ENCODE data around the gene PEAK3. TPM values are rescaled to one million over a fixed set of nuclear protein-coding genes. Genes with fewer than 3 reads are reported as not detected.

PEAK3 gene, protein sequence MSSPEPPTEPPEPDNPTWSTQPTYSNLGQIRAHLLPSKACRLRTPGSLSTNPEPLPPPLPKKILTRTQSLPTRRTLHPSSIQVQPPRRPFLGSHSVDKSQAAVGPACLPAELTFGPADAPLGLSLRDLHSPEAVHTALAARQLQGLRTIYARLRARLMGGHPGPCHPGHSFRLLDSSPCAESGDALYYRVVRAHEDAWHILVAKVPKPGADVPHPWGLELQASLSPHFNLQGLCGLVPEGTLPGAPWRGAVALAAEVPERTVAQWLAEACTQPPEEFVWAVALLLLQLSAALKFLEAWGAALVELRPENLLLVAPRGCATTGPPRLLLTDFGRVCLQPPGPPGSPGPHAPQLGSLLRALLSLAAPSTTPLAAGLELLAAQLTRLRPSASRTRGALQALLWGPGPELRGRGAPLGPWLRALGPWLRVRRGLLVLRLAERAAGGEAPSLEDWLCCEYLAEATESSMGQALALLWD
- 0.19 TPM for total RNA-seq
- long read RNA-seq: 0 reads

GRCh38 chr19:2282062-2282861 is at the start of gene PEAK3:
TSS of gene PEAK3 (minus strand) at chr19:2282175. CDS start at chr19:2280931, 1,244 bp downstream.
- peak; percentile 96 for DNase-seq (ENCODE audit: low spot score)
- intact Hi-C loops (cut with DNase I): no loop called here

DNA sequence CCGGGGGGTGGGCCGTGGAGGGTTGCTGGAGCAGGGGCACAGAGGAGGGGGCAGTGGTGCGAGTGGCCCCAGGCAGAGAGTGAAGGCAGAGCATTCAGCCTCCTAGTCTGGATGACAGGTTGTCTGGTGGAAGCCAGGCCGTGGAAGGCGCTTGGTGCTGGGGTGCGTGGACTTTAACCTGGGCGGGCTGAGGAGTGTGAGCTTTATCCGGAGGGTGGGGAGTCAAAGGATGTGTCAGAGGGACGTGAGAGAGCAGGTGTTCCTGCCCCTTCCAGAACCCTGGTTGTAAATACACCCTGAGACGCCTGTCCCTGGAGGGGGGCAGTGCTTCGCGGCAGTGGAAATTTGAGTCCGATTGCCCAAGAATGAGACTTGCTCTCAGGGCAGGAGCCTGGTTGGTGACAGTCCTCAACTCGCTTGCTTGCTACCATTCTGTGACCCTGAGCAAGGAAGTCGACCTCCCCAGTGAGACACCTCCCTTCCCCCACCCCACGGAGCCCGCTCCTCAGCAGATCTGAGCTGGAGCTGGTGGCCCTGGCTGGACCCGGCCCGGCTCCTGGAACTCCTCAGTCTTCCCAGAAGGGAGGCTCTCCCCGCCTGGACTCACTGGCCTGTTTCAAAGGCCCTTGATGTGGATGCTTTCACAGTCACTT is 48.8 kb upstream of the PEAK3 start:
- intact Hi-C loops (cut with DNase I): no loop called here
- DNase-seq (ENCODE audit: low spot score): no peak

DNA sequence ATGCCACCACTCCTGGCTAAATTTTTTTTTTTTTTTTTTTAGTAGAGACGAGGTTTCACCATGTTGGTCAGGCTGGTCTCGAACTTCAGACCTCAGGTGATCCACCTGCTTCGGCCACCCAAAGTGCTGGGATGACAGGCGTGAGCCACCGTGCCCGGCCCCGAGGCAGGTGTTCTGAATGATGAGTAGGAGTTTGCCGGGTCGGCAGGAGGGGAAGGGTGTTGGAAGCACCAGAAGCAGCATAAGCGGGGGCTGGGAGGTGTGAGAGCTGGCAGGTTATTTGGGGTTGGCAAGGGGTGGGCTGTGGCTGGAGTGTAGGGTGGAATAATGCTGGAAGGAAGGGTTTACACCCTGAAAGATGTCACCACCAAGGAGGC is 48.3 kb upstream of the PEAK3 start:
- DNase-seq (ENCODE audit: low spot score): no peak
- intact Hi-C loops (cut with DNase I): no loop called here

DNA sequence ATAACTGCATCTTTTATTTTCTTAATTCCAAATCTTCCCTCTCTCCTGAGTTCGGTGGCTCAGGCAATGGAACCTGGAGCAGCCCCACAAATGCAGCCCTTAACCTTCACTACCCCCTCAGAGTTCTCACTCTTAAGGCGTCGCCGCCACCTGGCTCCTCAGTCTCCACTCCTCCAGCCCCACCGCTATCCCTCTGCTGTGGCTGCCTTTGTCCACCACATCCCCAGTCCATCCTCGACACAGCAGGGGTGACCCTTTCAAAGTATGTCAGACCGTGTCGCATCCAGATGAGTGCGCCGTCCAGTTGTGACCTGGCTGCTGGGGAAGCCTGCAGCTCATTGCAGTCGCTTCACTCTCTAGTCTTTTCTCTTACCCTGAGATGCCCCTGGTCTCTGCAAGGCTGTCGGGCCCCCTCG is 47.5 kb upstream of the PEAK3 start:
- DNase-seq (ENCODE audit: low spot score): no peak
- intact Hi-C loops (cut with DNase I): loop anchor here (5.0 kb wide), 1 partner anchor 167 kb away; the partner anchor contains the start of gene DOT1L

DNA sequence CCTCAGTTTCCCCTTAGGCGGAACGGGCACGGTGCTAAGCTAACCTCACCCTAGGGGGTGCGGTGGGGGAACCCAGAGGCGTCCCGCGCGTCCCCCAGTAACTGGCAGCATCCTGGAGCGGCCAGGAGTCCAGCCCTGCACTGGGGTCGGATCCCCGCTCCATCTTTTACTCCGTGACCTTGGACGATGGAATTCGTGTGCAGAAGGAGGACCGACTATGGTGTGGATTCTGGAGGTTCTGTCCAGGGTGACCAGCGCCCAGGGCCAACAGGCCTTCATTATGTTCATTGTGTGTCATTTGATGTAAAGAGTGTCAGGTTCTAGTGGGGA is 47.1 kb upstream of the PEAK3 start:
- no peak for DNase-seq (ENCODE audit: low spot score)
- intact Hi-C loops (cut with DNase I): loop anchor here (5.0 kb wide), 1 partner anchor 167 kb away; the partner anchor contains the start of gene DOT1L

- DNase-seq (ENCODE audit: low spot score): peak; percentile 95
- intact Hi-C loops (cut with DNase I): loop anchor here (5.0 kb wide), 1 partner anchor 166 kb away; the partner anchor contains the start of gene DOT1L
Measured at GRCh38 chr19:2328401-2329148, 46.6 kb upstream of the PEAK3 start, which contains the start of the genes LSM7 and SPPL2B. TSS of gene LSM7 (minus strand) at chr19:2328586. CDS start at chr19:2328566, 20 bp downstream. TSS of gene SPPL2B (plus strand) at chr19:2328684. CDS start at chr19:2328710, 26 bp downstream.

GRCh38 chr19:2327773-2328400 is 45.9 kb upstream of the PEAK3 start:
- intact Hi-C loops (cut with DNase I): loop anchor here (5.0 kb wide), 1 partner anchor 166 kb away; the partner anchor contains the start of gene DOT1L
- no peak for DNase-seq (ENCODE audit: low spot score)

- no peak for DNase-seq (ENCODE audit: low spot score)
- intact Hi-C loops (cut with DNase I): loop anchor here (5.0 kb wide), 1 partner anchor 165 kb away; the partner anchor contains the start of gene DOT1L
Measured at GRCh38 chr19:2326699-2327360, 44.9 kb upstream of the PEAK3 start.

- intact Hi-C loops (cut with DNase I): loop anchor here (5.0 kb wide), 1 partner anchor 163 kb away; the partner anchor contains the start of gene DOT1L
Measured at GRCh38 chr19:2325281-2326046, 43.5 kb upstream of the PEAK3 start.

GRCh38 chr19:2324220-2324948 is 42.4 kb upstream of the PEAK3 start:
- intact Hi-C loops (cut with DNase I): no loop called here
- DNase-seq (ENCODE audit: low spot score): no peak

More at GRCh38 chr19:2325281-2326046, 43.5 kb upstream of the PEAK3 start:
- no peak for DNase-seq (ENCODE audit: low spot score)

GRCh38 chr19:2323707-2324106 is 41.7 kb upstream of the PEAK3 start:
- no peak for DNase-seq (ENCODE audit: low spot score)
- intact Hi-C loops (cut with DNase I): no loop called here

DNA sequence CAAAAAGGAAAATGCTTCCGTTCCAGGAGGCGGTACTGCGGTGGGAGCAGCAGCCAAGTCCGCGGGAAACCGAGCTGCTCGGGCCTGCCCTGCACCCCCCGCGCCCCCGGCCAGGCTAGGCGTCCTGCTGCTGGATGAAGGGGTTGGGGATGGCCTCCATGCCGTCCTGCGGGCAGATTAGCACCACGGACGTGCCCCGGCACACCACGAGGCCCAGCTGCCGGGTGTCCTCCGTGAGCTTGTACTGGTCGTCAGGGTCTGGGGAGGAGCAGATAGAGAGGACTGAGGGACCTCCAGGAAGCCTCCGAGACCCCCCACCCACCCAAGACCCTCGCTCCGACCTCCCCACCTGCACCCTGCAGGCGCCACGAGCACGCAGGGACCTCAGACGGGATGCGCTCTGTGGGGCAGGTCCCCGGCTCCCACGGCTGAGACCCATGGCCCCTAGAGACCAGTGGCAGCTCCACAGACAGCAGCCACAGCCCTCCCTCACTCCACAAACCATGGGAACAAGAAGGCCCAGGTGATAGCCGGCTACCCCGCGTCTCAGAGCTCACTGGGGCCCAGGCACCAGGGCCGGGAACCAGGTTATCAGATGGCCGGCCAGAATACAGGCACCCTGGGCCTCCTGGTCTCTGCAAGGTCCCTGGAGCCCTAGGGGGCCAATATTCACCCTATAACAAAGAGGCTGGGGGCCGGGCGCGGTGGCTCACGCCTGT is 39.7 kb upstream of the PEAK3 start:
- DNase-seq (ENCODE audit: low spot score): no peak
- intact Hi-C loops (cut with DNase I): no loop called here

GRCh38 chr19:2320939-2321338 is 39.0 kb upstream of the PEAK3 start:
- intact Hi-C loops (cut with DNase I): no loop called here
- no peak for DNase-seq (ENCODE audit: low spot score)

- intact Hi-C loops (cut with DNase I): no loop called here
- no peak for DNase-seq (ENCODE audit: low spot score)
Measured at GRCh38 chr19:2320049-2320448, 38.1 kb upstream of the PEAK3 start.

- intact Hi-C loops (cut with DNase I): loop anchor here (5.0 kb wide), 2 partner anchors 82 to 162 kb away; partner anchors contain the start of genes PLEKHJ1 and SF3A2
Measured at GRCh38 chr19:2319551-2319950, 37.6 kb upstream of the PEAK3 start.

GRCh38 chr19:2318923-2319322 is 36.9 kb upstream of the PEAK3 start:
- no peak for DNase-seq (ENCODE audit: low spot score)
- intact Hi-C loops (cut with DNase I): loop anchor here (5.0 kb wide), 2 partner anchors 82 to 162 kb away; partner anchors contain the start of genes PLEKHJ1 and SF3A2

More at GRCh38 chr19:2319551-2319950, 37.6 kb upstream of the PEAK3 start:
- DNase-seq (ENCODE audit: low spot score): no peak

All from cardiac septum (tissue), 1 donor.